ENCODE results near the gene ZCCHC2.
A peak's percentile ranks its signal among the peaks of the same experiment; 100 is the strongest.

The ZCCHC2 gene

GRCh38 chr18:62536005-62536404, 13.2 kb downstream of the ZCCHC2 start:
- no peak for DNase-seq
- intact Hi-C loops (cut with DNase I), result no loop called here

- DNase-seq, result no peak
- intact Hi-C loops (cut with DNase I), result no loop called here
Observed at GRCh38 chr18:62537042-62537894, 14.4 kb downstream of the ZCCHC2 start.

GRCh38 chr18:62537946-62538345, 15.1 kb downstream of the ZCCHC2 start:
- no peak for DNase-seq
- intact Hi-C loops (cut with DNase I), result no loop called here

GRCh38 chr18:62538881-62539280, 16.1 kb downstream of the ZCCHC2 start:
- no peak for DNase-seq
- intact Hi-C loops (cut with DNase I), result no loop called here

- no peak for DNase-seq
- intact Hi-C loops (cut with DNase I), result no loop called here
Observed at GRCh38 chr18:62539284-62540165, 16.7 kb downstream of the ZCCHC2 start.

- intact Hi-C loops (cut with DNase I), result no loop called here
- no peak for DNase-seq
Observed at GRCh38 chr18:62543021-62543420, 20.2 kb downstream of the ZCCHC2 start.

GRCh38 chr18:62545098-62545497, 22.3 kb downstream of the ZCCHC2 start:
- no peak for DNase-seq
- intact Hi-C loops (cut with DNase I), result no loop called here

GRCh38 chr18:62549755-62550154, 26.9 kb downstream of the ZCCHC2 start:
- no peak for DNase-seq
- intact Hi-C loops (cut with DNase I), result no loop called here

GRCh38 chr18:62550746-62551145, 27.9 kb downstream of the ZCCHC2 start:
- DNase-seq, result no peak
- intact Hi-C loops (cut with DNase I), result no loop called here

GRCh38 chr18:62551972-62552513, 29.2 kb downstream of the ZCCHC2 start:
- intact Hi-C loops (cut with DNase I), result no loop called here

GRCh38 chr18:62554061-62554815, 31.4 kb downstream of the ZCCHC2 start:
- DNase-seq, result no peak
- intact Hi-C loops (cut with DNase I), result no loop called here

More at GRCh38 chr18:62551972-62552513, 29.2 kb downstream of the ZCCHC2 start:
- DNase-seq, result peak in 1 of 10 donors; percentile 72

- no peak for DNase-seq
- intact Hi-C loops (cut with DNase I), result no loop called here
Observed at GRCh38 chr18:62555135-62555534, 32.3 kb downstream of the ZCCHC2 start.

GRCh38 chr18:62556397-62556796, 33.6 kb downstream of the ZCCHC2 start:
- intact Hi-C loops (cut with DNase I), result no loop called here
- no peak for DNase-seq

- DNase-seq, result no peak
- intact Hi-C loops (cut with DNase I), result no loop called here
Observed at GRCh38 chr18:62558015-62558663, 35.3 kb downstream of the ZCCHC2 start.

- no peak for DNase-seq
- intact Hi-C loops (cut with DNase I), result no loop called here
Observed at GRCh38 chr18:62564044-62564443, 41.2 kb downstream of the ZCCHC2 start.

GRCh38 chr18:62566199-62566598, 43.4 kb downstream of the ZCCHC2 start:
- intact Hi-C loops (cut with DNase I), result loop anchor here (5.0 kb wide), 1 partner anchor 139 kb away; no protein-coding TSS in a partner anchor
- DNase-seq, result peak in 7 of 10 donors; percentile 42 to 90 (median 65)

- intact Hi-C loops (cut with DNase I), result loop anchor here (5.0 kb wide), 1 partner anchor 140 kb away; no protein-coding TSS in a partner anchor
- DNase-seq, result no peak
Observed at GRCh38 chr18:62566818-62567217, 44.0 kb downstream of the ZCCHC2 start.

GRCh38 chr18:62569081-62569655, 46.3 kb downstream of the ZCCHC2 start:
- no peak for DNase-seq
- intact Hi-C loops (cut with DNase I), result loop anchor here (5.0 kb wide), 1 partner anchor 142 kb away; no protein-coding TSS in a partner anchor

GRCh38 chr18:62571037-62571436, 48.2 kb downstream of the ZCCHC2 start:
- intact Hi-C loops (cut with DNase I), result no loop called here

More at GRCh38 chr18:62571037-62571436, 48.2 kb downstream of the ZCCHC2 start:
- DNase-seq, result no peak
